GM18505 (cell line): ENCODE data around the gene TMEM217.

Experiments
- ATAC-seq: cut with Tn5 transposase; IDR thresholded peaks from one replicate; pipeline ENCODE4 v1.9.1; 2021; ENCODE audit not compliant: unreplicated experiment
- POLR2A ChIP-seq: IDR thresholded peaks from 4 replicates; pipeline ENCODE4 v1.6.1; 2011; ENCODE audit warnings: borderline replicate concordance; ENCODE audit not compliant: insufficient read depth, insufficient read length; ENCODE audit errors: extremely low read depth

TMEM217 gene

GRCh38 chr6:37244430-37245310, 13.3 kb downstream of the TMEM217 start:
- ATAC-seq: no peak
- TF ChIP-seq POLR2A: no peak

- no peak for ATAC-seq
- TF ChIP-seq POLR2A: no peak
Measured at GRCh38 chr6:37243816-37244370, 14.1 kb downstream of the TMEM217 start.

- no peak for ATAC-seq
- no peak for TF ChIP-seq POLR2A
Measured at GRCh38 chr6:37243131-37243815, 14.7 kb downstream of the TMEM217 start.

GRCh38 chr6:37242429-37243052, 15.4 kb downstream of the TMEM217 start:
- no peak for TF ChIP-seq POLR2A
- ATAC-seq: no peak

GRCh38 chr6:37241775-37242428, 16.0 kb downstream of the TMEM217 start:
- TF ChIP-seq POLR2A: no peak
- ATAC-seq: no peak

GRCh38 chr6:37241131-37241530, 16.8 kb downstream of the TMEM217 start:
- ATAC-seq: no peak
- TF ChIP-seq POLR2A: no peak

- no peak for ATAC-seq
- TF ChIP-seq POLR2A: no peak
Measured at GRCh38 chr6:37239950-37240713, 17.8 kb downstream of the TMEM217 start.

GRCh38 chr6:37239526-37239925, 18.4 kb downstream of the TMEM217 start:
- no peak for TF ChIP-seq POLR2A
- ATAC-seq: no peak

- no peak for ATAC-seq
- TF ChIP-seq POLR2A: no peak
Measured at GRCh38 chr6:37238381-37238780, 19.6 kb downstream of the TMEM217 start.

GRCh38 chr6:37237789-37238188, 20.2 kb downstream of the TMEM217 start:
- ATAC-seq: no peak
- TF ChIP-seq POLR2A: no peak

- no peak for ATAC-seq
- no peak for TF ChIP-seq POLR2A
Measured at GRCh38 chr6:37236921-37237320, 21.0 kb downstream of the TMEM217 start.

- no peak for TF ChIP-seq POLR2A
- no peak for ATAC-seq
Measured at GRCh38 chr6:37233541-37233940, 24.4 kb downstream of the TMEM217 start.

- no peak for TF ChIP-seq POLR2A
- ATAC-seq: no peak
Measured at GRCh38 chr6:37232430-37233017, 25.4 kb downstream of the TMEM217 start.

- no peak for TF ChIP-seq POLR2A
- ATAC-seq: no peak
Measured at GRCh38 chr6:37230104-37230503, 27.8 kb downstream of the TMEM217 start.
